Heart right ventricle (tissue), 16 donors: ENCODE data around the gene KRT40. TPM values are rescaled to one million over a fixed set of nuclear protein-coding genes. Genes with fewer than 3 reads are reported as not detected.

Source experiments
- ATAC-seq, 8 donors: fragments of 200-7000 bp; cut with Tn5 transposase; one replicate each; pipeline ENCODE4 v1.9.1; 2020; ENCODE audit warnings: mild to moderate bottlenecking in 8 of 8, moderate library complexity in 8 of 8, moderate number of reproducible peaks in 1 of 8
- DNase-seq, 2 donors: peaks; one replicate each; pipeline ENCODE4 v3.0.0-alpha.2; 2020
- H3K27ac ChIP-seq, 10 donors: fragments of 200-600 bp; sonication (generic) in 2 of 10; one replicate each; pipeline versions ENCODE4 v1.5.0 to v1.8.0; 2020 to 2022; ENCODE audit warnings: mild to moderate bottlenecking in 3 of 10
- H3K27me3 ChIP-seq, 7 donors: fragments of 200-600 bp; one replicate each; pipeline ENCODE4 v1.8.0; 2021 to 2022; ENCODE audit warnings: mild to moderate bottlenecking in 2 of 7
- H3K36me3 ChIP-seq, 9 donors: fragments of 200-600 bp; sonication (generic) in 1 of 9; one replicate each; pipeline versions ENCODE4 v1.5.0 to v1.8.0; 2020 to 2022; ENCODE audit warnings: mild to moderate bottlenecking in 2 of 9
- H3K4me1 ChIP-seq, 9 donors: fragments of 200-600 bp; sonication (generic) in 1 of 9; one replicate each; pipeline versions ENCODE4 v1.5.0 to v1.8.0; 2020 to 2022; ENCODE audit warnings: mild to moderate bottlenecking in 4 of 9
- H3K4me3 ChIP-seq, 10 donors: fragments of 200-600 bp; sonication (generic) in 2 of 10; one replicate each; pipeline versions ENCODE4 v1.5.0 to v1.8.0; 2020 to 2022; ENCODE audit warnings: mild to moderate bottlenecking in 7 of 10, moderate library complexity in 2 of 10
- H3K9me3 ChIP-seq, 11 donors: fragments of 200-600 bp in 10 of 11; sonication (generic) in 2 of 11; one replicate each; pipeline versions ENCODE4 v1.5.0 to v1.8.0; 2013 to 2022; ENCODE audit warnings: mild to moderate bottlenecking in 2 of 11, control low read depth in 1 of 11, moderate library complexity in 1 of 11
- CTCF ChIP-seq, 9 donors: fragments of 200-600 bp; sonication (generic) in 2 of 9; IDR thresholded peaks; one replicate each; pipeline versions ENCODE4 v1.5.0 to v1.8.0; 2021 to 2022; ENCODE audit warnings: antibody characterized with exemption in 9 of 9, mild to moderate bottlenecking in 5 of 9, moderate library complexity in 1 of 9
- WGBS, 2 donors: extraction: QIAGEN DNeasy Blood & Tissue Kit; methylation state at CpG; one replicate each; pipeline ENCODE4 v1.1.7; 2013; ENCODE audit warnings: inconsistent platforms in 1 of 2; 5-methylcytosine and 5-hydroxymethylcytosine counted together
- intact Hi-C, 10 donors: fragments of 100-400 bp; cut with DNase I; formaldehyde crosslinking; loops; one replicate each; pipeline versions ENCODE4 v1.11.1 to v1.14.2; 2022
- polyA plus RNA-seq, 2 donors: library from polyadenylated mRNA; stranded (reverse); fragments of 200-250 nt; gene quantifications; one replicate each; pipeline ENCODE4 v1.2.3, GENCODE V29; 2013
- total RNA-seq, 10 donors: library from RNA; stranded (reverse); fragmentation: NEBNext Ultra II Directional in 3 of 10; extraction: Animal tissue kit (Norgen Biotek cat#: 25700) in 3 of 10; gene quantifications; one replicate each; pipeline versions ENCODE4 v1.2.1 to v1.2.4, GENCODE V29; 2021 to 2023
- donor health status: Arrhythmogenic right ventricular cardiomyopathy.
- donor health status: ischemic (EF 13 %, LVEDD 7.1; RV severe dilation, severe dysfunction).
- donor health status: healthy with polysubstance abuse.
- donor health status: DM: no; HTN: yes; CAD: no.
- donor health status: DM: no; HTN: no; CAD: no.
- donor health status: ischemic (EF 25% LVEDD 6.9; RV normal size, moderate dysfunction).
- donor health status: ischemic (EF 25% LVEDD 5.7; RV mildly dilated, moderate dysfunction).
- donor health status: healthy.
- donor health status: DM: yes; HTN: yes; CAD: no.
- donor health status: Ischemic cardiomyopathy.
- donor health status: ischemic (EF 35%, LVEDD 5.7; RV mildly dilated, moderate dysfunction).
- donor health status: nonischemic (EF 11% LVEDD 7.7; RV severe dilation, severe dysfunction).
- donor health status: DM: yes; HTN: yes; CAD: no.
- donor health status: PGD.
- donor health status: ischemic (EF 29% LVEDD 5.4; RV normal size, mild dysfunction).
- donor health status: nonischemic (EF 23%, LVEDD 6.1; RV moderate dilation, normal function).

KRT40 gene
- total and polyA plus RNA-seq, 12 donors: not detected

- TF ChIP-seq CTCF (IDR thresholded peaks at IDR 0.05): no peak
- H3K36me3 ChIP-seq: no peaks in the 10 kb centered on the region
- DNase-seq (no peak), ATAC-seq (no peak)
- intact Hi-C loops: no loop called here
- H3K27me3 ChIP-seq: peaks cover 0 to 21% (median 11%) of the 10 kb centered on the region in 7 donors
- H3K4me3 ChIP-seq: no peak overlapping the region
- WGBS, 2 donors: 82 to 92% methylated on average over 3 of the region's 3 CpGs
- H3K4me1 ChIP-seq: no peaks in the 10 kb centered on the region
- no peak overlapping the region for H3K27ac ChIP-seq
- no peaks in the 10 kb centered on the region for H3K9me3 ChIP-seq
These were observed 45.1 kb downstream of the KRT40 start for GRCh38 chr17:40938981-40939380.

GRCh38 chr17:40937384-40937819 is 46.7 kb downstream of the KRT40 start, which contains the start of gene KRT23:
TSS of gene KRT23 (minus strand) at chr17:40937646. CDS start at chr17:40936603, 1,043 bp downstream.
- no peaks in the 10 kb centered on the region for H3K36me3 ChIP-seq
- ATAC-seq (no peak), DNase-seq (no peak)
- no peaks in the 10 kb centered on the region for H3K9me3 ChIP-seq
- peaks cover 0 to 37% (median 11%) of the 10 kb centered on the region in 7 donors for H3K27me3 ChIP-seq
- no peak for TF ChIP-seq CTCF (IDR thresholded peaks at IDR 0.05)
- H3K4me1 ChIP-seq: no peaks in the 10 kb centered on the region
- intact Hi-C loops: no loop called here
- H3K4me3 ChIP-seq: no peak within 1 kb of the TSS
- H3K27ac ChIP-seq: no peak within 1 kb of the TSS
- WGBS, 2 donors: 35 to 39% methylated on average over 9 of the region's 9 CpGs

DNA sequence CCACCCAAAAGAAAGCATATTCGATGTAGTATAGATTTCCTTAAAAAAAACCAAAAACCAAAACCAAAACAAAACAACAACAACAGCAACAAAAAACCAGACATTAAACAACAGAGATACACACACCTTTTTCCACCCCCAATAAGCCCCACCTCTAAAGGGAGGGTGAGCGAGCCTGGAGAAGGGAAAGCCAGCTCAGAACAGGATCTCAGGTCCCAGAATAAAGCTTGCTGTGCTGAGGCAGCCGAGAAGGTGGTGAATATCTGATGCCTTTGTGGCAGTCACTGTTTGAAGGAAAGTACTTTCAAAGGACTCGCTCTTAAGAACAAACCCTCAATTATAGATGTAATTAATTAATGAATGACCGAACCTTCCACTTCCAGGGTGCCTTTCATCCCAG is 47.1 kb downstream of the KRT40 start:
- H3K9me3 ChIP-seq: no peaks in the 10 kb centered on the region
- no peak for ATAC-seq
- H3K4me3 ChIP-seq: no peak overlapping the region
- no peaks in the 10 kb centered on the region for H3K36me3 ChIP-seq
- WGBS, 2 donors: 60 to 70% methylated on average over 5 of the region's 5 CpGs
- intact Hi-C loops: no loop called here
- H3K27ac ChIP-seq: no peak overlapping the region
- peaks cover 0 to 41% (median 11%) of the 10 kb centered on the region in 7 donors for H3K27me3 ChIP-seq
- DNase-seq: no peak
- no peak for TF ChIP-seq CTCF (IDR thresholded peaks at IDR 0.05)
- no peaks in the 10 kb centered on the region for H3K4me1 ChIP-seq

DNA sequence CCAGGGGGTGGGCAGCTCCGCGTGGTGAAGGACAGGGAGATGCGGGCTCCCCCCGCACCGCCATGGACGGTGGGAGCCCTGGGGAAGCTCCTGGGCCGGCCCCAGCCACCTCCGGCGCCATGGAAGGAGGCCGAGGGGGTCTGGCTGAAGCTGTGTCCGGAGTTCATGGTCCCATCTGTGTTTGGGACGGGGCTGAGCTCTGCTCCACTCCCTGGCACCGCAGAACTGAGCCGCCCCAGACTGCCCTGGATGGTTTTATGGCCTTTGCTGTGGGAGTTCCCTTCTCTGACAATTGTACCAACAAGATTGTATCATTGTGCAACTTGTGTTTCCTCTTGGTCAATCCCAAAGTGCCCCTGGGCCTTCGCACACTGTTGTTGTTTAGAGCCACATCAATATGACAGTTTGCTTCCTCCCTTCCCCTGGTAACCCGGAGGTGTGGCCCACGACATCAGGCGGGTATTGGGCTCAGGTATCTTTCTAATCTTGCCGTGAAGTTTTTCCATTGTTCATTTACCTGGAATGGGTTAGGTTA is 47.6 kb downstream of the KRT40 start:
- peaks cover 0 to 41% (median 9%) of the 10 kb centered on the region in 7 donors for H3K27me3 ChIP-seq
- no peak overlapping the region for H3K4me3 ChIP-seq
- WGBS, 2 donors: 85 to 91% methylated on average over 19 of the region's 19 CpGs
- no peaks in the 10 kb centered on the region for H3K4me1 ChIP-seq
- DNase-seq (no peak), ATAC-seq (no peak)
- H3K36me3 ChIP-seq: no peaks in the 10 kb centered on the region
- no peak for TF ChIP-seq CTCF (IDR thresholded peaks at IDR 0.05)
- intact Hi-C loops: no loop called here
- H3K27ac ChIP-seq: no peak overlapping the region
- no peaks in the 10 kb centered on the region for H3K9me3 ChIP-seq
